Natural killer cell (primary cell): ENCODE results near the gene ZNF407. TPM values are rescaled to one million over a fixed set of nuclear protein-coding genes. Genes with fewer than 3 reads are reported as not detected.

ENCODE experiments used
- ATAC-seq, 3 donors: fragments of 150-1000 bp in 2 of 3; fragments of 200-7000 bp in 1 of 3; cut with Tn5 transposase; 1 replicate in 1 of 3; 2 replicates in 2 of 3; pipeline ENCODE4 v1.10.0; 2021; ENCODE audit warnings: mild to moderate bottlenecking in 2 of 3, moderate library complexity in 2 of 3
- DNase-seq, 2 donors: peaks; one replicate each; pipeline versions ENCODE4 v3.0.0 to v3.0.0-alpha.2; 2013 to 2021; ENCODE audit warnings: mixed read lengths in 1 of 2
- H3K27ac ChIP-seq: one replicate; pipeline ENCODE4 v1.5.1; 2013; ENCODE audit warnings: mild to moderate bottlenecking, low read length
- H3K27me3 ChIP-seq: one replicate; pipeline ENCODE4 v1.6.1; 2013; ENCODE audit warnings: low read length; ENCODE audit not compliant: control insufficient read depth, insufficient read depth
- H3K36me3 ChIP-seq: one replicate; pipeline ENCODE4 v1.6.1; 2013; ENCODE audit warnings: low read length; ENCODE audit not compliant: control insufficient read depth, insufficient read depth
- H3K4me1 ChIP-seq: one replicate; pipeline ENCODE4 v1.6.1; 2013; ENCODE audit warnings: low read length; ENCODE audit not compliant: control insufficient read depth, insufficient read depth
- H3K4me3 ChIP-seq: one replicate; pipeline ENCODE4 v1.5.1; 2013; ENCODE audit warnings: low read length
- H3K9me3 ChIP-seq: one replicate; pipeline ENCODE4 v1.6.1; 2013; ENCODE audit warnings: low read length; ENCODE audit not compliant: control insufficient read depth, insufficient read depth
- H3K27ac Mint-ChIP-seq, 2 donors: one replicate each; pipeline ENCODE4 v1.8.0; 2022; ENCODE audit warnings: mild to moderate bottlenecking in 2 of 2, mixed read lengths in 2 of 2, moderate library complexity in 1 of 2
- H3K27me3 Mint-ChIP-seq, 2 donors: one replicate each; pipeline ENCODE4 v1.8.0; 2022; ENCODE audit warnings: low read depth in 2 of 2, mixed read lengths in 2 of 2
- H3K36me3 Mint-ChIP-seq: one replicate; pipeline ENCODE4 v1.8.0; 2022; ENCODE audit warnings: mixed read lengths
- H3K4me1 Mint-ChIP-seq, 2 donors: one replicate each; pipeline ENCODE4 v1.8.0; 2022; ENCODE audit warnings: mixed read lengths in 2 of 2
- H3K4me3 Mint-ChIP-seq: one replicate; pipeline ENCODE4 v1.8.0; 2022; ENCODE audit warnings: mild to moderate bottlenecking, moderate library complexity, mixed read lengths
- H3K9me3 Mint-ChIP-seq, 2 donors: one replicate each; pipeline ENCODE4 v1.8.0; 2022; ENCODE audit warnings: mixed read lengths in 2 of 2
- WGBS: methylation state at CpG from one replicate; pipeline ENCODE4 v1.1.7; 2013; ENCODE audit warnings: missing lambda C conversion rate; ENCODE audit not compliant: insufficient coverage; 5-methylcytosine and 5-hydroxymethylcytosine counted together
- intact Hi-C: fragments of 100-400 bp; cut with micrococcal nuclease; formaldehyde crosslinking; loops from one replicate; pipeline ENCODE4 v1.14.2; 2022
- total RNA-seq, 4 donors: library from RNA; stranded (reverse); fragments of 120-200 nt in 1 of 4; gene quantifications; one replicate each; pipeline versions ENCODE4 v1.2.3 to v1.2.4, GENCODE V29; 2013 to 2022
- TF ChIP-seq, protein P1 (sequence below): fragments of 200-600 bp; IDR thresholded peaks from one replicate; pipeline ENCODE4 v1.8.0; 2022; ENCODE audit warnings: antibody characterized with exemption

Gene ZNF407
- total RNA-seq, 3 donors from 2014 or later (not counting 1 experiment from before 2014, with no cell fraction given): 28.4 to 36.7 (median 36.3) TPM

DNA sequence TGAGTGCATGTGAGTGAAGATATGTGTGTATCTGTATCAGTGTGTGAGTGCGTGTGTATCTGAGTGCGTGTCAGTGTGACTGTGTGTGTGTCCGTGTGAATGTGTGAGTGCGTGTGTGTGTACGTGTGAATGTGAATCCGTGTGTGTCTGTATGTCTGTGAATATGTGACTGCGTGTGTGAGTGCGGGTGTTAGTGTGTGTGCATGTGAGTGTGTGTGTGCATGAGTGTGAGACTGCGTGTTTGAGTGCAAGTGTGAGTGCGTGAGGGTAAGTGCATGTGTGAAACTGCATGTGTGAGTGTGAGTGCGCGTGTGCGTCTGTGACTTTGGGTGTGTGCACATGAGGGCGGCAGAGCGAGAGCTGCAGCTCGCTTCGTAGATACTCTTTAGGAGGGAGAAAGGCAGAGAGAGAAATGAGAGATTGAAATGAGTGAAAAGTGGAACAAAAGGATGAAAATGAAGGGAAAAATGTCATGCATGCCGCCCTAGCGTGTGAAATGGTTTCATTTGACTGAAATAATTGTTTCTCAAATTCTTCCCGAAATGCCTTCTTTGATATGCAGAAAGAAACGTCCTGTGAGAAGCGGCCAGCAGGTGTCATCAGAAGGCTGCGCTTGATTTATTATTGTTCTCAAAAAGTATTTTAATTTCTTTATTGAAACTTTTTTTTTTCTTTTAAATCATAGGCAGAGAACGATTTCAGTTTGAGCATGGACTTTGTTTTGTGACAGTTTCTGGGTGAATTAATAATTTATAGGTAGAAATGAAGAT, 25.6 kb downstream of the ZNF407 start:
- H3K27me3 ChIP-seq: no peaks in the 10 kb centered on the region
- H3K9me3 ChIP-seq: no peaks in the 10 kb centered on the region
- no peaks in the 10 kb centered on the region for H3K36me3 Mint-ChIP-seq
- H3K4me3 Mint-ChIP-seq: no peak overlapping the region
- H3K27me3 Mint-ChIP-seq: no peaks in the 10 kb centered on the region
- intact Hi-C loops: no loop called here
- H3K4me3 ChIP-seq: no peak overlapping the region
- TF ChIP-seq, protein P1, sequence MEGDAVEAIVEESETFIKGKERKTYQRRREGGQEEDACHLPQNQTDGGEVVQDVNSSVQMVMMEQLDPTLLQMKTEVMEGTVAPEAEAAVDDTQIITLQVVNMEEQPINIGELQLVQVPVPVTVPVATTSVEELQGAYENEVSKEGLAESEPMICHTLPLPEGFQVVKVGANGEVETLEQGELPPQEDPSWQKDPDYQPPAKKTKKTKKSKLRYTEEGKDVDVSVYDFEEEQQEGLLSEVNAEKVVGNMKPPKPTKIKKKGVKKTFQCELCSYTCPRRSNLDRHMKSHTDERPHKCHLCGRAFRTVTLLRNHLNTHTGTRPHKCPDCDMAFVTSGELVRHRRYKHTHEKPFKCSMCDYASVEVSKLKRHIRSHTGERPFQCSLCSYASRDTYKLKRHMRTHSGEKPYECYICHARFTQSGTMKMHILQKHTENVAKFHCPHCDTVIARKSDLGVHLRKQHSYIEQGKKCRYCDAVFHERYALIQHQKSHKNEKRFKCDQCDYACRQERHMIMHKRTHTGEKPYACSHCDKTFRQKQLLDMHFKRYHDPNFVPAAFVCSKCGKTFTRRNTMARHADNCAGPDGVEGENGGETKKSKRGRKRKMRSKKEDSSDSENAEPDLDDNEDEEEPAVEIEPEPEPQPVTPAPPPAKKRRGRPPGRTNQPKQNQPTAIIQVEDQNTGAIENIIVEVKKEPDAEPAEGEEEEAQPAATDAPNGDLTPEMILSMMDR: no peak
- WGBS: 82% methylated on average over 23 of the region's 24 CpGs
- H3K4me1 ChIP-seq: peaks cover 4% of the 10 kb centered on the region
- H3K27ac Mint-ChIP-seq: no peak overlapping the region
- H3K4me1 Mint-ChIP-seq: peaks cover 0 to 12% of the 10 kb centered on the region in 2 donors
- DNase-seq: peak in 1 of 2 donors; percentile 62
- no peaks in the 10 kb centered on the region for H3K9me3 Mint-ChIP-seq
- ATAC-seq: no peak
- no peaks in the 10 kb centered on the region for H3K36me3 ChIP-seq
- no peak overlapping the region for H3K27ac ChIP-seq

DNA sequence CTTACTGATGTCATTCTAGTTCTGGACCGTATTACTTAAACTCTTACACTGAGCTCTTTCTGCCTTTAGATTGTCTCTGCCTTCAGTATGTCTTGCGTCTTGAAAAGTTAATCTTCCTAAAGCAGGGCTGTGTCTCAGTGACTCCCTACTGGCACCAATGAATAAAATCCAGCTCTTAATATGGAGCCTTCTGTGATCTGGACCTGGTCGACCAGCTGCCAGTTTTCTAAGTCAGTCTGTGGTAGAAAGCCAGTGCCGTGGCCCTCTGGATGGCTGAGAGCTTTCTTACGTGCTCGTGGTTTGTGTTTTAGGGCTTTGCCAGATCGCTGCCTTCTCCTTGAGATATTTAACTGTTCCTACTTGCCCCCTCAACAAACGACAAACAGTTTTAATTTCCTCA, 26.8 kb downstream of the ZNF407 start:
- no peaks in the 10 kb centered on the region for H3K9me3 ChIP-seq
- 77% methylated on average over 7 of the region's 8 CpGs for WGBS
- no peak overlapping the region for H3K27ac ChIP-seq
- Mint-ChIP-seq H3K27ac (no peak overlapping the region), H3K27me3 (no peaks in the 10 kb centered on the region), H3K36me3 (no peaks in the 10 kb centered on the region), H3K9me3 (no peaks in the 10 kb centered on the region), H3K4me3 (no peak overlapping the region), H3K4me1 (peaks cover 0 to 12% of the 10 kb centered on the region in 2 donors)
- intact Hi-C loops: no loop called here
- H3K4me1 ChIP-seq: peaks cover 4% of the 10 kb centered on the region
- no peak overlapping the region for H3K4me3 ChIP-seq
- no peaks in the 10 kb centered on the region for H3K27me3 ChIP-seq
- DNase-seq: no peak
- TF ChIP-seq, protein P1: no peak
- ATAC-seq: no peak
- no peaks in the 10 kb centered on the region for H3K36me3 ChIP-seq

DNA sequence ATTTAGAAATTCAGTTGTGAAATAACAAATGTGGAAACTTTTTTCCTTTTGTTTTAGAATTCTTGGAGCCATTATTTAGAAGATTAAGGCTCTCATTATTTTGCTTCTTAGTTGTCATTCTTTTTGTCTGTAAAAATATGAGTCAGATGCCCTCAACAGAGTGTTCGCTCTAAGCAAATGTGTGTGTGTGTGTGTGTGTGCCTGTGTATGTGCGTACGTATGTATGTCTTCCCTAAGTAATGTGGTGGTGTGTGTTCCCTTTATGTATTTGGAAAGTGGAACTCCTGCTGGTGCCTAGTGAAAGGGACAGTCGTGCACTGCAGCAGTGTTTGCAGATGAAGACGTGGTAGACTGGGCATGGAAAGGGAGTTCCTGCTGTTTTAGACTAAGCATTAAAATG, 27.5 kb downstream of the ZNF407 start:
- no peaks in the 10 kb centered on the region for H3K36me3 Mint-ChIP-seq
- intact Hi-C loops: no loop called here
- Histone ChIP-seq H3K27me3 (no peaks in the 10 kb centered on the region), H3K9me3 (no peaks in the 10 kb centered on the region), H3K36me3 (no peaks in the 10 kb centered on the region), H3K4me3 (no peak overlapping the region), H3K27ac (no peak overlapping the region), H3K4me1 (peaks cover 4% of the 10 kb centered on the region)
- no peaks in the 10 kb centered on the region for H3K9me3 Mint-ChIP-seq
- no peak for ATAC-seq
- TF ChIP-seq, protein P1: no peak
- no peak overlapping the region for H3K4me3 Mint-ChIP-seq
- H3K27me3 Mint-ChIP-seq: no peaks in the 10 kb centered on the region
- H3K27ac Mint-ChIP-seq: no peak overlapping the region
- WGBS: 93% methylated on average over 5 of the region's 5 CpGs
- no peak for DNase-seq
- H3K4me1 Mint-ChIP-seq: peaks cover 0 to 12% of the 10 kb centered on the region in 2 donors
